GM10248 (cell line): Measurements from ENCODE around the gene OBP2B.
A peak's percentile ranks its signal among the peaks of the same experiment; 100 is the strongest.
"Not testable (repeated sequence)": the region's sequence is repeated elsewhere in the genome, so short reads cannot be mapped to it uniquely, and the experiment has no call there.

Experiments used
- CTCF ChIA-PET: fragments of 300-600 bp; sonication (Branson Sonifier 250); formaldehyde crosslinking; extraction: SDS; loops from one replicate; lab custom pipeline; 2021; ENCODE audit warnings: antibody characterized with exemption; lab: Yijun Ruan, JAX
- POLR2A ChIA-PET: fragments of 350-650 bp; sonication (Branson Sonifier 250); formaldehyde crosslinking; extraction: SDS; loops from one replicate; lab custom pipeline; 2020; ENCODE audit warnings: antibody characterized with exemption; lab: Yijun Ruan, JAX
- DNase-seq: peaks from one replicate; pipeline ENCODE4 v3.0.0; 2012; ENCODE audit errors: extremely low spot score
- TF ChIP-seq, protein P1 (sequence below): IDR thresholded peaks from 2 replicates; pipeline ENCODE4 v1.5.1; 2012; ENCODE audit warnings: mild to moderate bottlenecking, low read depth; ENCODE audit errors: extremely low read depth, missing control alignments, control extremely low read depth

The OBP2B gene

DNA sequence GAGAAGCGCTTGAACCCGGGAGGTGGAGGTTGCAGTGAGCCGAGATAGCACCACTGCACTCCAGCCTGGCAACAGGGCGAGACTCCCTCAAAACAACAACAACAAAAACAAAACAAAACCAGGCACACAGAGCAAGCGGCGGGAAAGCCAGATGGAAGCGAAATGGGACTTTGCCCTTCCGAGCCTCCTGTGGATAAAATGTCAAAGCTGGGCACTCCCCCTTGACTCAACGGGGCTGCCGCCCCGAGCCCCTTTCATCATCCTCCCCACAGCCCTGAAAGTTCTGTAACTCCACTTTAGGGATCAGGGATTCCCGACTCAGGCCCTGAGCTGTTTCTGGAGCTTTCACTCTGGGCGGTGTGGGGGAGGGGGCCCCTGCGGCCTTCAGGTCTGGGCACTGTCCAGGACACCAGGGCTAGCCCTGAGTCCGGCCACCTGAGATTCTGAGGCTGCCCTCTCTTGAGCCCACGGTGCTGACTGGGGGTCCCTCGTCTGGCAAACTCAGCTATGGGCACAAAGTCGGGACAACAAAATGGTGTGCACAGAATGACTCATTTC lies 30.6 kb upstream of the OBP2B start:
- POLR2A ChIA-PET: no interaction called here
- no peak for DNase-seq
- CTCF ChIA-PET: interaction anchor here (0.6 to 3.1 kb wide), 10 partner anchors 10 to 103 kb away, joined by 3 to 16 read pairs (median 3); no protein-coding TSS in a partner anchor
- TF ChIP-seq, protein P1, sequence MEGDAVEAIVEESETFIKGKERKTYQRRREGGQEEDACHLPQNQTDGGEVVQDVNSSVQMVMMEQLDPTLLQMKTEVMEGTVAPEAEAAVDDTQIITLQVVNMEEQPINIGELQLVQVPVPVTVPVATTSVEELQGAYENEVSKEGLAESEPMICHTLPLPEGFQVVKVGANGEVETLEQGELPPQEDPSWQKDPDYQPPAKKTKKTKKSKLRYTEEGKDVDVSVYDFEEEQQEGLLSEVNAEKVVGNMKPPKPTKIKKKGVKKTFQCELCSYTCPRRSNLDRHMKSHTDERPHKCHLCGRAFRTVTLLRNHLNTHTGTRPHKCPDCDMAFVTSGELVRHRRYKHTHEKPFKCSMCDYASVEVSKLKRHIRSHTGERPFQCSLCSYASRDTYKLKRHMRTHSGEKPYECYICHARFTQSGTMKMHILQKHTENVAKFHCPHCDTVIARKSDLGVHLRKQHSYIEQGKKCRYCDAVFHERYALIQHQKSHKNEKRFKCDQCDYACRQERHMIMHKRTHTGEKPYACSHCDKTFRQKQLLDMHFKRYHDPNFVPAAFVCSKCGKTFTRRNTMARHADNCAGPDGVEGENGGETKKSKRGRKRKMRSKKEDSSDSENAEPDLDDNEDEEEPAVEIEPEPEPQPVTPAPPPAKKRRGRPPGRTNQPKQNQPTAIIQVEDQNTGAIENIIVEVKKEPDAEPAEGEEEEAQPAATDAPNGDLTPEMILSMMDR: no peak

DNA sequence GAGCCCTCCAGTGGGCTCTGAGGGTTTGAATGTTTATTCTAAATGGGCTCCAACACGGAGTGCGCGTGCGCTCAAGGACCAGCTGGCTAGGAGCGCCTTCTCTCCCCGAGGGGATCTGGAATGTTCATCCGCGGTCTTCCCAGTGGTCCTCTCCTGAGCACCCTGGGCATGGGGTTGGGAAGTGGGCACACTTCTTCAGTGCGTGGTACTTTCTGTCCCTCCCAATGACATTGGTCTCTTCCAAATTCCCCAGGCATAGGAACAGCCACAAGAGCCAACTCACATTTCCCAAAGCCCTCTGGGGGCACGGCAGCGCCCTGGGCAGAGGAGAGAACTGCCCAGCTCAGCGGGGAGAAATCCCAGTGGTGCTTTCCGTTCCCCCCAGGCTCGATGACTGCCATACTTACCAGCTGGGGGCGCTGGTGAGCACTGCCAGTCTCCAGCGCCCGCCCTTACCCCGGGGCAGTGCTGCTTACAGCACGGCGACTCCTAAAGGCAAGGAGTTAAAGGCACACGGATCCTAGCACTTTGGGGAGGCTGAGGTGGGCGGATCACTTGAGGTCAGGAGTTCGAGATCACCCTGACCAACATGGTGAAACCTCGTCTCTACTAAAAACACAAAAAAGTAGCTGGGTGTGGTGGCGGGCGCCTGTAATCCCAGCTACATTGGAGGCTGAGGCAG lies 29.9 kb upstream of the OBP2B start:
- ChIA-PET CTCF (interaction anchor here (0.6 to 3.1 kb wide), 11 partner anchors 8 to 248 kb away, joined by 3 to 16 read pairs (median 3); no protein-coding TSS in a partner anchor), POLR2A (no interaction called here)
- DNase-seq: peak; percentile 82
- TF ChIP-seq, protein P1: peak; percentile 52

DNA sequence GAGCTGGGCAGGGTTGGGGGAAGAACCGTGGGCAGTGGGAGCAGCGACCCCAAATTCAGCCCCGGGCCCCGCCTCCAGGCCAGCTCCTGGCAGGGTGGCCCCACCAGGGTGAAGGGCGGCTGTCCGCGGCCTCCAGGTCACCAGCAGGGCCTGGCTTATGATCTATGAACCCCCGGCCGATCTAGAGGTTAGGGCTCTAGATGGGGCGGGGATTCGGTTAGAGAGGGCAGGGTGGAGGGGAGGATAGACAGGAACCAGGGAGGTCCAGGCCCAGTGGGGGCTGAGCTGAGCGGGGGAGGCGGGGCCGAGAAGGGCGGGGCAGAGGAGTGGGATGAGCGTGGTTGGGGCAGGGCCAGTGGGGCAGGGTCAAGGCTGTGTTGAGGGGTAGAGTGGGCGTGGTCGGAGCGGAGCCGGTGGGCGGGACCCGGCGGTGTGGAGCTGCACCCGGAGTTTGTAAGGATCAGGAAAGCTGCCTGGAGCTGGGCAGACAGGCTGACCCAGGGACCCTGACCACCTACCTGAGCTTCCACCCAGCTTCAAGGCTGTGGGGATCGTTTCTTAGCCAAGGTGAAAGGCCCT lies 29.3 kb upstream of the OBP2B start:
- POLR2A ChIA-PET: no interaction called here
- CTCF ChIA-PET: interaction anchor here (1.1 to 3.1 kb wide), 7 partner anchors 9 to 248 kb away, joined by 3 to 16 read pairs (median 5); no protein-coding TSS in a partner anchor
- TF ChIP-seq, protein P1: no peak
- no peak for DNase-seq

DNA sequence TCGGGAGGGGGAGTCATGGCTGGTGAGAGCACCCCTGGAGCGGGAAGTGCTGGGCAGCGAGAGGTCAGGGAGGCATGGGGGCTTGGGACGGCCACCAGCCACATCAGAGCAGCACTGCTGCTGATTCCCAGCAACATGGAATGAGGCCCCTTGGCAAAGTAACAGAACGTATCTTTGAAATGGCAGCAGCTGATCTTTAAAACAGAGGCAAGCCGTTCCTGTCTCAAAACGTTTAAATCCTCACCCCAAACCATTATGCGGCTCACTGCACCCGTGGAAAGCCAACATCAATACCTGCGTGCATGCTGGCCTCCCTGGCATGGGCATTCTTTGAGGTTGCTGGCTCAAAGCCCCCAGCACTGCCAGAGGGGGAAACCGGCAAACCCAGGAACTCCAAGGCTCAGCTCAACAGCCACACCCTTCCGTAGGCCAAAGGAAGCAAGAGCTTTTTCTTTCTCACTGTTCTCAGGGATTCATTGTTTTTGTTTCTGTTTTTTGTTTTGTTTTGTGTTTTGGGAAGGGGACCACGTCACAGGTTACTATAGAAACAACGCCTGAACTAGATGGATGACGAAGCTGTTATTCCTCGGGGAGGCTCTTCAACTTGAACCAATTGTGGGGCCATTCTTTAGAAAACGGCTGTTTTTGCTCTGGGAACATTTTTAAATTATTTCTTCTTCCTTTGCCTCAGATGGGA lies 28.1 kb upstream of the OBP2B start:
- ChIA-PET POLR2A (no interaction called here), CTCF (interaction anchor here (3.1 kb wide), 1 partner anchor 50 kb away, joined by 16 read pairs; no protein-coding TSS in a partner anchor)
- no peak for DNase-seq
- TF ChIP-seq, protein P1: no peak

DNA sequence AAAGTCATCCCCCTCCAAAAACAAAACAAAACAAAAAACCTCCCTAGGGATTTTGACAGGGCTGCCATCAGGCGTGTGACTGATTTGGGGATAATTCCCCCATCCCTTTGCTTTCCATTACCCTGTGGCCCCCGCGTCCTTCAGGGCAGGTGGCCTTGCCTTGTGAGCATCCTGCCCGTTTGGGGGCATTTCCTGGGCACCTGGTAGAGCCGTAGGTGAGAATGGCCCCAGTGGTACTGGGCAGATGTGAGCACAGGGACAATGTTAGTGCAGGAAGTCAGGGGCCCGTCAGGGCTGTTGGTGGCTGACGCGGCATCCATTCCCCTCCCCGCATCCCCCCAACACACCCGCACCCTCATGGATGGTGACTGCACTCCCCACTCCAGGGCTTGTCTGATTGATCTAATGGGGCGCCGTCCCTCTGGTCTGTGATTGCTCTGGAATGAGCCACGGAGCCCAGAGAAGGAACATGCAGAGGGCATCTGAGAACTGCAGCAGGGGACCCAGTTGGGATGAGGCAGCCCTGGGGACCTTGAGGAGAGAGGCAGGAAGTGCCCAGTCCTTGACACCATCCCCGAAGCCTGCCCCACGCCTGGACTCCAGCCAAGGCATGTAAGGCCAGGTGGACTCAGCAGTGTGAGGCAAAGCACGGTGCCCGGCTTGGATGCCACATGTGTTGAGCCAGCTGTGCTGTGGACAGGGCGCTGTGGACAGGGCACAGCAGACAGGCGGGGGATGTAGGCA lies 27.4 kb upstream of the OBP2B start:
- POLR2A ChIA-PET, DNase-seq, CTCF ChIA-PET: not testable (repeated sequence)

DNA sequence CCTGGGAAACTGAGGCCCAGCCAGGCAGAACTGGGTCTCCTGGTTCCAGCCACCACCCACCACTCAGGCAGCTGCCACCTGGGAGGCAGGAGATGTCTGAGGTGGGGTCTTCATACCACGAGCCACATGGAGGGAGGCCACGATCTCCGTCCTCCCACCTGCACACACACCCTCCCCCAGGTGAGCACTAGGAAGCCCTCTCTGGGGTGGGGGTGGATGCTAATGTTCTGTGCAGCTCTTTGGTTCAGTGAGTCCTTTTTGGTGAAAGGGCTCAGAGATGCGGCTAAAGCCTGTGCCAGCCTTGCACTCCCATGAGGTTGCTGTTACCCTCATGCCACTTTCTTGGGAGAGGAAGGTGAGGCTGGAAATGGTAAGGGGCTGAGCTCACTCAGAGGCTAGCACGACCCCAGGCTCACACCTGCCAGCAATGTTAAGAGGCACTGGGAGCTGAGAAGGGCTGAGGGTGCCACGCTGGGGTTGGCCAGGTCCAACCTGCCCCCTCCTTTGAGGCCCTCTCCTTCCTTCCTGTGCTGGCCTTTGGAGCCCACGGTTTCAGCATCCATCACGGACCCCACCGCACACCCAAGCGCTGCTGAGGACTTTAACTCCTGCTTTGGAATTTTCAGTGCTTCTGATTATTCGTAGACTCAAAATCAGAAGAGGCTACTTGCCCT lies 26.6 kb upstream of the OBP2B start:
- ChIA-PET POLR2A (no interaction called here), CTCF (no interaction called here)
- TF ChIP-seq, protein P1: no peak
- DNase-seq: no peak
